A673 (cell line): Measurements from ENCODE around the gene SP140L. TPM values are rescaled to one million over a fixed set of nuclear protein-coding genes. Genes with fewer than 3 reads are reported as not detected.

ENCODE experiments used
- BruUV-seq: library from RNA; stranded (reverse); fragments of 400-500 nt; replicated peaks from 2 replicates; lab custom pipeline; 2021; lab: Mats Ljungman, UMichigan
- CTCF ChIA-PET: fragments of 300-600 bp; sonication (Branson Sonifier 250); formaldehyde crosslinking; loops from one replicate; lab custom pipeline; 2022; ENCODE audit warnings: antibody characterized with exemption; lab: Charles Lee
- POLR2A ChIA-PET: fragments of 300-600 bp; sonication (Branson Sonifier 250); formaldehyde crosslinking; loops from one replicate; lab custom pipeline; 2022; ENCODE audit warnings: antibody characterized with exemption; ENCODE audit not compliant: low non-redundant PET; lab: Charles Lee
- DNase-seq: peaks from one replicate; pipeline ENCODE4 v3.0.0-alpha.2; 2015; ENCODE audit warnings: low spot score
- H3K27ac ChIP-seq: fragments of 200-600 bp; sonication (generic); 2 replicates; pipeline ENCODE4 v1.5.1; 2016; ENCODE audit warnings: mixed run types, low read depth, mild to moderate bottlenecking, mixed read lengths, antibody characterized with exemption, low read length; ENCODE audit not compliant: poor library complexity, severe bottlenecking
- H3K27me3 ChIP-seq: fragments of 200-600 bp; sonication (generic); replicated peaks from 2 replicates; pipeline ENCODE4 v1.6.1; 2017; ENCODE audit warnings: mixed run types, low read depth, mild to moderate bottlenecking, mixed read lengths, antibody characterized with exemption, low read length; ENCODE audit not compliant: insufficient read depth, poor library complexity
- H3K36me3 ChIP-seq: fragments of 200-600 bp; sonication (generic); 2 replicates; pipeline ENCODE4 v1.6.1; 2016; ENCODE audit warnings: mixed run types, mild to moderate bottlenecking, mixed read lengths, antibody characterized with exemption, low read length; ENCODE audit not compliant: insufficient read depth, poor library complexity, severe bottlenecking
- H3K4me1 ChIP-seq: fragments of 200-600 bp; sonication (generic); 2 replicates; pipeline ENCODE4 v1.6.1; 2017; ENCODE audit warnings: mixed run types, mild to moderate bottlenecking, mixed read lengths, antibody characterized with exemption, low read length; ENCODE audit not compliant: insufficient read depth, poor library complexity, severe bottlenecking
- H3K4me3 ChIP-seq: fragments of 200-600 bp; sonication (generic); 2 replicates; pipeline ENCODE4 v1.5.1; 2016; ENCODE audit warnings: low read depth, mixed run types, mild to moderate bottlenecking, mixed read lengths, low read length; ENCODE audit not compliant: poor library complexity, severe bottlenecking
- H3K9me3 ChIP-seq: fragments of 200-600 bp; sonication (generic); 2 replicates; pipeline ENCODE4 v1.6.1; 2016; ENCODE audit warnings: mixed run types, low read depth, mild to moderate bottlenecking, mixed read lengths, antibody characterized with exemption, low read length; ENCODE audit not compliant: poor library complexity, severe bottlenecking
- CTCF ChIP-seq: fragments of 300-800, 200-600 bp; sonication (generic); conservative IDR thresholded peaks from 2 replicates; pipeline ENCODE4 v1.5.1; 2017; ENCODE audit warnings: low read depth, mild to moderate bottlenecking, antibody characterized with exemption, low read length, moderate library complexity, mixed read lengths
- EZH2 ChIP-seq: fragments of 200-600 bp; sonication (generic); IDR thresholded peaks from 2 replicates; pipeline ENCODE4 v1.6.1; 2017; ENCODE audit warnings: borderline replicate concordance, low read depth, mild to moderate bottlenecking, mixed read lengths, antibody characterized with exemption, low read length; ENCODE audit not compliant: poor library complexity, severe bottlenecking
- intact Hi-C: fragments of 100-400 bp; cut with micrococcal nuclease; formaldehyde crosslinking; loops from one replicate; pipeline ENCODE4 v1.10.0; 2022; ENCODE audit not compliant: unreplicated experiment
- total RNA-seq: library from RNA; stranded (reverse); gene quantifications from 2 replicates; pipeline ENCODE4 v1.2.3, GENCODE V29; 2021

Gene SP140L
- total RNA-seq, 1 experiment from 2014 or later: 0.37 TPM

GRCh38 chr2:230295192-230295591 is 31.8 kb upstream of the SP140L start:
- BruUV-seq: no TSS peak
- ChIA-PET POLR2A (interaction anchor here (0.6 kb wide), 1 partner anchor 231 kb away, joined by 5 read pairs; no protein-coding TSS in a partner anchor), CTCF (no interaction called here)
- no peak for DNase-seq
- intact Hi-C loops: no loop called here
- Histone ChIP-seq H3K4me3 (no peak overlapping the region), H3K4me1 (no peaks in the 10 kb centered on the region), H3K36me3 (no peaks in the 10 kb centered on the region), H3K27ac (no peak overlapping the region), H3K27me3 (no peaks in the 10 kb centered on the region), H3K9me3 (no peaks in the 10 kb centered on the region)
- TF ChIP-seq EZH2 (no peak), CTCF (no peak)

GRCh38 chr2:230296917-230297316 is 30.1 kb upstream of the SP140L start:
- Histone ChIP-seq H3K9me3 (no peaks in the 10 kb centered on the region), H3K27me3 (no peaks in the 10 kb centered on the region), H3K27ac (no peak overlapping the region), H3K4me1 (no peaks in the 10 kb centered on the region), H3K36me3 (no peaks in the 10 kb centered on the region), H3K4me3 (no peak overlapping the region)
- DNase-seq: no peak
- no TSS peak for BruUV-seq
- intact Hi-C loops: no loop called here
- no peak for TF ChIP-seq CTCF
- TF ChIP-seq EZH2: no peak
- ChIA-PET CTCF (no interaction called here), POLR2A (no interaction called here)

- TF ChIP-seq EZH2 (no peak), CTCF (no peak)
- CTCF ChIA-PET: no interaction called here
- POLR2A ChIA-PET: no interaction called here
These were observed 27.4 kb upstream of the SP140L start for GRCh38 chr2:230299618-230300017.

More at GRCh38 chr2:230299618-230300017, 27.4 kb upstream of the SP140L start:
- no peaks in the 10 kb centered on the region for H3K27me3 ChIP-seq
- H3K36me3 ChIP-seq: no peaks in the 10 kb centered on the region
- no peaks in the 10 kb centered on the region for H3K4me1 ChIP-seq
- no peak overlapping the region for H3K27ac ChIP-seq
- no peaks in the 10 kb centered on the region for H3K9me3 ChIP-seq
- no peak overlapping the region for H3K4me3 ChIP-seq
- DNase-seq: no peak
- intact Hi-C loops: no loop called here
- no TSS peak for BruUV-seq
